HG02571 (cell line): Measurements from ENCODE around the gene TRIM69.
"Not testable (repeated sequence)": the region's sequence is repeated elsewhere in the genome, so short reads cannot be mapped to it uniquely, and the experiment has no call there.

Experiments
- ATAC-seq: cut with Tn5 transposase; IDR thresholded peaks from one replicate; pipeline ENCODE4 v1.9.1; 2021; ENCODE audit warnings: mild to moderate bottlenecking, moderate library complexity; ENCODE audit not compliant: unreplicated experiment

The TRIM69 gene

GRCh38 chr15:44736181-44736765 is at the start of gene TRIM69:
TRIM69 (plus strand) TSS chr15:44736528; CDS start chr15:44736705, 177 bp downstream.
- no peak for ATAC-seq

- ATAC-seq, result not testable (repeated sequence)
Observed at GRCh38 chr15:44689318-44689717, 47.0 kb upstream of the TRIM69 start.

- not testable (repeated sequence) for ATAC-seq
Observed at GRCh38 chr15:44690245-44690644, 46.1 kb upstream of the TRIM69 start.

- ATAC-seq, result no peak
Observed at GRCh38 chr15:44692659-44693058, 43.7 kb upstream of the TRIM69 start.

- no peak for ATAC-seq
Observed at GRCh38 chr15:44694416-44694815, 41.9 kb upstream of the TRIM69 start.

GRCh38 chr15:44695294-44695693 is 41.0 kb upstream of the TRIM69 start:
- no peak for ATAC-seq

GRCh38 chr15:44697014-44697413 is 39.3 kb upstream of the TRIM69 start:
- ATAC-seq, result no peak

GRCh38 chr15:44698641-44699040 is 37.7 kb upstream of the TRIM69 start:
- ATAC-seq, result no peak

GRCh38 chr15:44700676-44701075 is 35.7 kb upstream of the TRIM69 start:
- not testable (repeated sequence) for ATAC-seq

GRCh38 chr15:44705986-44706385 is 30.3 kb upstream of the TRIM69 start:
- no peak for ATAC-seq

GRCh38 chr15:44706401-44706800 is 29.9 kb upstream of the TRIM69 start:
- no peak for ATAC-seq

- ATAC-seq, result no peak
Observed at GRCh38 chr15:44706946-44707636, 29.2 kb upstream of the TRIM69 start.

- no peak for ATAC-seq
Observed at GRCh38 chr15:44710236-44711095, 25.9 kb upstream of the TRIM69 start.

GRCh38 chr15:44711096-44711742 is 25.1 kb upstream of the TRIM69 start, which contains the start of the genes B2M and PATL2:
B2M (plus strand) TSS chr15:44711517; CDS start chr15:44711547, 30 bp downstream.
PATL2 (minus strand) TSS chr15:44711323; CDS start chr15:44676490, 34,833 bp downstream.
- ATAC-seq, result peak; percentile 87

- ATAC-seq, result peak; percentile 15
Observed at GRCh38 chr15:44711743-44712345, 24.5 kb upstream of the TRIM69 start.

GRCh38 chr15:44712346-44713005 is 23.9 kb upstream of the TRIM69 start:
- ATAC-seq, result no peak

- ATAC-seq, result no peak
Observed at GRCh38 chr15:44713006-44713966, 23.0 kb upstream of the TRIM69 start.

- no peak for ATAC-seq
Observed at GRCh38 chr15:44715142-44715796, 21.1 kb upstream of the TRIM69 start.
